ENCODE results near the gene MED23. TPM values are rescaled to one million over a fixed set of nuclear protein-coding genes. Genes with fewer than 3 reads are reported as not detected.

The MED23 gene
- total RNA-seq, 2 experiments from 2014 or later: 30.2 to 34.2 TPM

GRCh38 chr6:131669891-131670290 is 41.8 kb upstream of the MED23 start:
- CTCF ChIA-PET (ENCODE audit: unreplicated experiment): no interaction called here
- TF ChIP-seq EZH2phosphoT487 (IDR thresholded peaks at IDR 0.05; ENCODE audit: borderline replicate concordance, low read depth, low read length) (no peak), CTCF (conservative IDR thresholded peaks at IDR 0.05; ENCODE audit: low read length) (no peak)
- Histone ChIP-seq H3K36me3 (ENCODE audit: insufficient read depth, low read length) (no peaks in the 10 kb centered on the region; the same call in 1 of the 2 replicates), H3K9me2 (ENCODE audit: insufficient read depth, low read length) (no peaks in the 10 kb centered on the region), H3K4me1 (ENCODE audit: insufficient read depth, low read length, poor library complexity, severe bottlenecking) (no peaks in the 10 kb centered on the region), H3K4me2 (ENCODE audit: low read length) (no peak overlapping the region), H3K27ac (ENCODE audit: low read depth, low read length, poor library complexity, severe bottlenecking) (no peak overlapping the region), H3K4me3 (ENCODE audit: low read depth, low read length, poor library complexity, severe bottlenecking) (no peak overlapping the region), H3K79me2 (ENCODE audit: insufficient read depth, low read depth, low read length) (no peaks in the 10 kb centered on the region), H3K9me3 (ENCODE audit: low read length) (no peaks in the 10 kb centered on the region), H2AFZ (ENCODE audit: low read length) (no peak overlapping the region), H4K20me1 (ENCODE audit: insufficient read depth, low read length) (no peaks in the 10 kb centered on the region)
- no peak for DNase-seq (ENCODE audit: low spot score)
- intact Hi-C loops (cut with micrococcal nuclease; ENCODE audit: unreplicated experiment): no loop called here
- POLR2A ChIA-PET: interaction anchor here (0.6 to 3.1 kb wide), 3 partner anchors 11 to 946 kb away, joined by 3 to 15 read pairs (median 4); no protein-coding TSS in a partner anchor
- no TSS peak for BruUV-seq (replicated peaks)

- Histone ChIP-seq H3K79me2 (ENCODE audit: insufficient read depth, low read depth, low read length) (no peaks in the 10 kb centered on the region), H2AFZ (ENCODE audit: low read length) (no peak overlapping the region), H4K20me1 (ENCODE audit: insufficient read depth, low read length) (no peaks in the 10 kb centered on the region), H3K4me1 (ENCODE audit: insufficient read depth, low read length, poor library complexity, severe bottlenecking) (no peaks in the 10 kb centered on the region), H3K4me2 (ENCODE audit: low read length) (no peak overlapping the region), H3K4me3 (ENCODE audit: low read depth, low read length, poor library complexity, severe bottlenecking) (no peak overlapping the region), H3K9me2 (ENCODE audit: insufficient read depth, low read length) (no peaks in the 10 kb centered on the region), H3K9me3 (ENCODE audit: low read length) (no peaks in the 10 kb centered on the region), H3K27ac (ENCODE audit: low read depth, low read length, poor library complexity, severe bottlenecking) (no peak overlapping the region), H3K36me3 (ENCODE audit: insufficient read depth, low read length) (no peaks in the 10 kb centered on the region)
- TF ChIP-seq CTCF (conservative IDR thresholded peaks at IDR 0.05; ENCODE audit: low read length): no peak
- no peak for TF ChIP-seq EZH2phosphoT487 (IDR thresholded peaks at IDR 0.05; ENCODE audit: borderline replicate concordance, low read depth, low read length)
- CTCF ChIA-PET (ENCODE audit: unreplicated experiment): no interaction called here
- no TSS peak for BruUV-seq (replicated peaks)
- DNase-seq (ENCODE audit: low spot score): no peak
- POLR2A ChIA-PET: interaction anchor here (0.6 to 1.9 kb wide), 5 partner anchors 24 to 1084 kb away, joined by 3 to 6 read pairs (median 4); no protein-coding TSS in a partner anchor
- intact Hi-C loops (cut with micrococcal nuclease; ENCODE audit: unreplicated experiment): no loop called here
Observed at GRCh38 chr6:131663578-131664165, 35.6 kb upstream of the MED23 start.

- intact Hi-C loops (cut with micrococcal nuclease; ENCODE audit: unreplicated experiment): no loop called here
- H3K36me3 ChIP-seq (ENCODE audit: insufficient read depth, low read length): no peaks in the 10 kb centered on the region
- ChIA-PET CTCF (ENCODE audit: unreplicated experiment) (no interaction called here), POLR2A (interaction anchor here (3.8 kb wide), 1 partner anchor 11 kb away, joined by 15 read pairs; no protein-coding TSS in a partner anchor)
- no TSS peak for BruUV-seq (replicated peaks)
- no peak overlapping the region for H3K4me3 ChIP-seq (ENCODE audit: low read depth, low read length, poor library complexity, severe bottlenecking)
- no peak for DNase-seq (ENCODE audit: low spot score)
- H3K79me2 ChIP-seq (ENCODE audit: insufficient read depth, low read depth, low read length): no peaks in the 10 kb centered on the region
- H4K20me1 ChIP-seq (ENCODE audit: insufficient read depth, low read length): no peaks in the 10 kb centered on the region
- no peaks in the 10 kb centered on the region for H3K9me3 ChIP-seq (ENCODE audit: low read length)
- H2AFZ ChIP-seq (ENCODE audit: low read length): no peak overlapping the region
- no peaks in the 10 kb centered on the region for H3K9me2 ChIP-seq (ENCODE audit: insufficient read depth, low read length)
- H3K4me1 ChIP-seq (ENCODE audit: insufficient read depth, low read length, poor library complexity, severe bottlenecking): no peaks in the 10 kb centered on the region
- H3K4me2 ChIP-seq (ENCODE audit: low read length): no peak overlapping the region
- no peak for TF ChIP-seq EZH2phosphoT487 (IDR thresholded peaks at IDR 0.05; ENCODE audit: borderline replicate concordance, low read depth, low read length)
- no peak for TF ChIP-seq CTCF (conservative IDR thresholded peaks at IDR 0.05; ENCODE audit: low read length)
- H3K27ac ChIP-seq (ENCODE audit: low read depth, low read length, poor library complexity, severe bottlenecking): no peak overlapping the region
Observed at GRCh38 chr6:131660195-131660594, 32.2 kb upstream of the MED23 start.
